ENCODE results near the gene HEMK1.

Gene HEMK1

GRCh38 chr3:50603261-50604109 is 34.2 kb downstream of the HEMK1 start:
- DNase-seq = no peak

- DNase-seq = no peak
These were observed 34.8 kb downstream of the HEMK1 start for GRCh38 chr3:50604110-50604621.

- DNase-seq = no peak
These were observed 35.6 kb downstream of the HEMK1 start for GRCh38 chr3:50604628-50605588.

GRCh38 chr3:50605901-50606326 is 36.6 kb downstream of the HEMK1 start:
- no peak for DNase-seq

- no peak for DNase-seq
These were observed 37.3 kb downstream of the HEMK1 start for GRCh38 chr3:50606596-50606995.

GRCh38 chr3:50607271-50608091 is 38.2 kb downstream of the HEMK1 start:
- DNase-seq = no peak

- no peak for DNase-seq
These were observed 39.0 kb downstream of the HEMK1 start for GRCh38 chr3:50608278-50608677.

GRCh38 chr3:50609071-50609762 is 39.9 kb downstream of the HEMK1 start:
- no peak for DNase-seq

GRCh38 chr3:50609763-50610085 is 40.4 kb downstream of the HEMK1 start:
- DNase-seq = no peak

GRCh38 chr3:50610181-50610971 is 41.1 kb downstream of the HEMK1 start:
- no peak for DNase-seq

GRCh38 chr3:50610992-50611463 is 41.7 kb downstream of the HEMK1 start:
- DNase-seq = no peak

- DNase-seq = peak; percentile 93
These were observed 42.3 kb downstream of the HEMK1 start, which contains the start of gene CISH for GRCh38 chr3:50611464-50612233. CISH (minus strand) TSS chr3:50611774; CDS start chr3:50611650, 124 bp downstream.

- DNase-seq = no peak
These were observed 43.0 kb downstream of the HEMK1 start for GRCh38 chr3:50612234-50612882.

- DNase-seq = no peak
These were observed 43.9 kb downstream of the HEMK1 start for GRCh38 chr3:50612970-50613846.

GRCh38 chr3:50615190-50615589 is 45.9 kb downstream of the HEMK1 start:
- DNase-seq = no peak

- peak; percentile 75 for DNase-seq
These were observed 46.9 kb downstream of the HEMK1 start for GRCh38 chr3:50616003-50616769.

GRCh38 chr3:50616770-50617095 is 47.4 kb downstream of the HEMK1 start:
- DNase-seq = peak; percentile 85

Measured in NCI-H2171 treated with DMSO at 0.1 percent for 48 hours (cell line).